K562 (cell line): ENCODE results near the gene MAU2. TPM values are rescaled to one million over a fixed set of nuclear protein-coding genes. Genes with fewer than 3 reads are reported as not detected.

ENCODE experiments used
- ELF2 ChIP-seq: fragments of 250-450 bp; sonication (Bioruptor Pico); IDR thresholded peaks from 2 replicates; pipeline ENCODE4 v1.5.0; 2021; ENCODE audit warnings: mild to moderate bottlenecking
- GABPB1 ChIP-seq: sonication (generic); formaldehyde crosslinking; IDR thresholded peaks from 2 replicates; pipeline ENCODE4 v1.8.0; 2022; ENCODE audit warnings: mild to moderate bottlenecking, missing genetic modification reagents
- HDAC1 ChIP-seq, 2 experiments: fragments of 450-650 bp; IDR thresholded peaks; 2 replicates each; pipeline ENCODE4 v1.6.1; 2016 to 2017; ENCODE audit warnings: inconsistent platforms in 1 of 2, mild to moderate bottlenecking in 1 of 2, moderate library complexity in 1 of 2
- HNRNPUL1 ChIP-seq: fragments of 200-400 bp; formaldehyde crosslinking; IDR thresholded peaks from 2 replicates; pipeline ENCODE4 v1.6.1; 2017; ENCODE audit warnings: low read length
- KDM5B ChIP-seq: fragments of 200-600 bp; sonication (generic); IDR thresholded peaks from 2 replicates; pipeline ENCODE4 v1.6.1; 2012; ENCODE audit warnings: low read depth, mild to moderate bottlenecking, moderate library complexity, low read length, control low read depth, inconsistent platforms; ENCODE audit not compliant: insufficient replicate concordance
- KLF13 ChIP-seq: fragments of 450-650 bp; IDR thresholded peaks from 2 replicates; pipeline ENCODE4 v1.6.1; 2016; ENCODE audit warnings: missing genetic modification characterization, low read depth, mild to moderate bottlenecking, missing compliant biosample characterization, moderate library complexity, borderline replicate concordance
- L3MBTL2 ChIP-seq: fragments of 450-650 bp; IDR thresholded peaks from 2 replicates; pipeline ENCODE4 v1.6.1; 2016; ENCODE audit warnings: mild to moderate bottlenecking, moderate library complexity
- MEIS2 ChIP-seq: fragments of 450-650 bp; IDR thresholded peaks from 2 replicates; pipeline ENCODE4 v1.6.1; 2014; ENCODE audit warnings: mild to moderate bottlenecking; ENCODE audit not compliant: partially characterized antibody
- MTA2 ChIP-seq: fragments of 450-650 bp; IDR thresholded peaks from 2 replicates; pipeline ENCODE4 v1.6.1; 2016; ENCODE audit warnings: low read depth
- MYNN ChIP-seq, 2 experiments: sonication (generic); formaldehyde crosslinking in 1 of 2; IDR thresholded peaks; 2 replicates each; pipeline versions ENCODE4 v1.5.0 to v1.6.1; 2016 to 2020; ENCODE audit warnings: antibody characterized with exemption in 1 of 2, missing genetic modification reagents in 1 of 2
- NONO ChIP-seq, 2 experiments: fragments of 200-400 bp in 1 of 2; fragments of 450-650 bp in 1 of 2; formaldehyde crosslinking in 1 of 2; IDR thresholded peaks; 2 replicates each; pipeline ENCODE4 v1.6.1; 2017; ENCODE audit warnings: low read depth in 2 of 2, mild to moderate bottlenecking in 2 of 2, moderate library complexity in 2 of 2, low read length in 1 of 2
- NR4A1 ChIP-seq, 2 experiments: fragments of 250-450 bp in 1 of 2; fragments of 450-650 bp in 1 of 2; sonication (Bioruptor Pico) in 1 of 2; IDR thresholded peaks; 2 replicates each; pipeline versions ENCODE4 v1.4.0 to v1.6.1; 2016 to 2020; ENCODE audit warnings: mild to moderate bottlenecking in 2 of 2, missing compliant biosample characterization in 1 of 2, missing genetic modification characterization in 1 of 2, moderate library complexity in 1 of 2
- RB1 ChIP-seq: fragments of 450-650 bp; IDR thresholded peaks from 2 replicates; pipeline ENCODE4 v1.6.1; 2017; ENCODE audit warnings: low read depth, mild to moderate bottlenecking
- RCOR1 ChIP-seq, 2 experiments: IDR thresholded peaks; 2 replicates each; pipeline ENCODE4 v1.6.1; 2012; ENCODE audit warnings: low read depth in 2 of 2, low read length in 2 of 2, borderline replicate concordance in 1 of 2, improper control_type of control experiment in 1 of 2
- SMARCA4 ChIP-seq: fragments of 450-650 bp; IDR thresholded peaks from 2 replicates; pipeline ENCODE4 v1.6.1; 2016
- TCF7 ChIP-seq: sonication (generic); IDR thresholded peaks from 2 replicates; pipeline ENCODE4 v1.6.1; 2016; ENCODE audit warnings: antibody characterized with exemption, borderline replicate concordance
- ZEB2 ChIP-seq: fragments of 450-650 bp; IDR thresholded peaks from 2 replicates; pipeline ENCODE4 v1.6.1; 2016
- ZNF24 ChIP-seq: fragments of 450-650 bp; IDR thresholded peaks from 2 replicates; pipeline ENCODE4 v1.6.1; 2016
- ZNF324 ChIP-seq: fragments of 250-450 bp; sonication (Bioruptor Pico); IDR thresholded peaks from 2 replicates; pipeline ENCODE4 v1.4.0; 2020; ENCODE audit warnings: mild to moderate bottlenecking
- ZNF695 ChIP-seq: fragments of 450-650 bp; formaldehyde crosslinking; IDR thresholded peaks from 2 replicates; pipeline ENCODE4 v1.4.0; 2020; ENCODE audit warnings: mild to moderate bottlenecking, moderate library complexity
- polyA plus RNA-seq, 8 experiments: library from polyadenylated mRNA; depleted of rRNA in 4 of 8; stranded (reverse) in 5 of 8; unstranded in 3 of 8; fragments of >200 nt; fragmentation: Nextera tagmentation in 2 of 8; fragmentation: Illumina TruSeq in 1 of 8; extraction: Ambion mirVana in 2 of 8; extraction: Trizol in 1 of 8; gene quantifications; 2 replicates each; pipeline versions ENCODE4 v1.2.1 to v1.2.3, GENCODE V29; 2011 to 2014; ENCODE audit warnings: inconsistent platforms in 1 of 8, missing spikeins in 1 of 8
- total RNA-seq, 7 experiments: library from RNA; depleted of rRNA in 6 of 7; stranded (reverse); fragments of >200 nt in 6 of 7; fragmentation: Illumina TruSeq in 2 of 7; extraction: Trizol in 2 of 7; gene quantifications; 2 replicates each; pipeline versions ENCODE4 v1.2.1 to v1.2.3, GENCODE V29; 2011 to 2021; ENCODE audit warnings: low replicate concordance in 1 of 7
- TF ChIP-seq, protein P1 (sequence below): fragments of 450-650 bp; IDR thresholded peaks from 2 replicates; pipeline ENCODE4 v1.6.1; 2014; ENCODE audit warnings: low read depth, mild to moderate bottlenecking, moderate library complexity, borderline replicate concordance
- TF ChIP-seq, protein P2 (sequence below): sonication (generic); formaldehyde crosslinking; IDR thresholded peaks from 2 replicates; pipeline ENCODE4 v1.8.0; 2022; ENCODE audit warnings: mild to moderate bottlenecking, missing genetic modification reagents
- TF ChIP-seq, protein P3 (sequence below): fragments of 450-650 bp; formaldehyde crosslinking; IDR thresholded peaks from 2 replicates; pipeline ENCODE4 v1.4.0; 2020; ENCODE audit warnings: mild to moderate bottlenecking, moderate library complexity

Gene MAU2
- total and polyA plus RNA-seq, 9 of the 15 experiments (the other 6 are each of a cell fraction or from before 2014, with no cell fraction given), result 1.2 to 48.1 (median 19.4) TPM

DNA sequence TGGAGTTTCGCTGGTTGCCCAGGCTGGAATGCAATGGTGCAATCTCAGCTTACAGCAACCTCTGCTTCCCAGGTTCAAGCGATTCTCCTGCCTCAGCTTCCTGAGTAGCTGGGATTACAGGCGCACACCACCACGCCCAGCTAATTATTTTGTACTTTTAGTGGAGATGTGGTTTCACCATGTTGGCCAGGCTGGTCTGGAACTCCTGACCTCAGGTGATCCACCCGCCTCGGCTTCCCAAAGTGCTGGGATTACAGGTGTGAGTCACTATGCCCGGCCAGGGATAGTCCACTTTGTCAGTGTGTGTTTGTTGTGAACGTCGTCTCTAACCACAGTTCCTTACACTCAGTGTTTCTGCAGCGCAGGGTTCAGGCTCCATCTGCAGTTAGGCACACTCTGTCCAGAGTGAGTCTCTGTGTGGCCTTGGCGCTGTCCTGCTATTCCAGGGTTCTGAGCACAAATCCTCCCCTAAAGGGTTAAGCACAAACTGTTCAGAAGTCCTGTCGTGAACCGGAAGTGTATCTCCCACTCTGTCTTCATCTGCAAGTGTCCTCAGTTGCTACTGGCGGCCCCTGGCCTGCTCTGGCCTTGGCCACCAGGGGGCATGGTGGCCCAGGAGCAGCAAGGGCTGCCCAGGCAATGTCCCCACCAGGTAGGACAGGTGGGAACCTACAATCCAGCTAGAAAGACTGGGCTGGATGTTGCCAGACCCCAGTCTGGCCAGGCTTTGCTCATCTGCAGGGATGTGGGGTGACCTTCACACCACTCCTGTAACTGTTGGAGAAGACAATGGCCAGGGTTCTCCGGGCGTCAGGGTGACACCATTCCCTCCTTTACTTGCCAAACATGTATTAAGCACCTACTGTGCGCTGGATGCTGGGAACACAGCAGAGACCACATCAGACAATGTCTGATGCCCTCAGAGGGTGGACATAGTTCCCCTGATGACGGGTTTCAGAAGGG lies 46.1 kb downstream of the MAU2 start (continued):
- TF ChIP-seq ZEB2, result peak; percentile 93; the same call in 1 of the 2 replicates
- TF ChIP-seq, protein P1, sequence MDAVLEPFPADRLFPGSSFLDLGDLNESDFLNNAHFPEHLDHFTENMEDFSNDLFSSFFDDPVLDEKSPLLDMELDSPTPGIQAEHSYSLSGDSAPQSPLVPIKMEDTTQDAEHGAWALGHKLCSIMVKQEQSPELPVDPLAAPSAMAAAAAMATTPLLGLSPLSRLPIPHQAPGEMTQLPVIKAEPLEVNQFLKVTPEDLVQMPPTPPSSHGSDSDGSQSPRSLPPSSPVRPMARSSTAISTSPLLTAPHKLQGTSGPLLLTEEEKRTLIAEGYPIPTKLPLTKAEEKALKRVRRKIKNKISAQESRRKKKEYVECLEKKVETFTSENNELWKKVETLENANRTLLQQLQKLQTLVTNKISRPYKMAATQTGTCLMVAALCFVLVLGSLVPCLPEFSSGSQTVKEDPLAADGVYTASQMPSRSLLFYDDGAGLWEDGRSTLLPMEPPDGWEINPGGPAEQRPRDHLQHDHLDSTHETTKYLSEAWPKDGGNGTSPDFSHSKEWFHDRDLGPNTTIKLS, result 0 out of 2 replicates have a peak, but pooled peaks have one; percentile 50
- TF ChIP-seq MEIS2, result peak; percentile 44
- TF ChIP-seq ELF2, result no peak
- TF ChIP-seq ZNF24, result peak; percentile 62; the same call in 1 of the 2 replicates
- 0 out of 4 replicates have a peak, but pooled peaks of 1 of the 2 experiments have one; percentile 52 for TF ChIP-seq HDAC1 (IDR thresholded peaks at IDR 0.05)
- TF ChIP-seq ZNF695 (CRISPR knock-in tag), result no peak
- TF ChIP-seq NONO (IDR thresholded peaks at IDR 0.05; ENCODE audit: low read depth in 2 of 2, low read length in 1 of 2), result 0 out of 4 replicates have a peak, but pooled peaks of 1 of the 2 experiments have one; percentile 29
- TF ChIP-seq, protein P2, sequence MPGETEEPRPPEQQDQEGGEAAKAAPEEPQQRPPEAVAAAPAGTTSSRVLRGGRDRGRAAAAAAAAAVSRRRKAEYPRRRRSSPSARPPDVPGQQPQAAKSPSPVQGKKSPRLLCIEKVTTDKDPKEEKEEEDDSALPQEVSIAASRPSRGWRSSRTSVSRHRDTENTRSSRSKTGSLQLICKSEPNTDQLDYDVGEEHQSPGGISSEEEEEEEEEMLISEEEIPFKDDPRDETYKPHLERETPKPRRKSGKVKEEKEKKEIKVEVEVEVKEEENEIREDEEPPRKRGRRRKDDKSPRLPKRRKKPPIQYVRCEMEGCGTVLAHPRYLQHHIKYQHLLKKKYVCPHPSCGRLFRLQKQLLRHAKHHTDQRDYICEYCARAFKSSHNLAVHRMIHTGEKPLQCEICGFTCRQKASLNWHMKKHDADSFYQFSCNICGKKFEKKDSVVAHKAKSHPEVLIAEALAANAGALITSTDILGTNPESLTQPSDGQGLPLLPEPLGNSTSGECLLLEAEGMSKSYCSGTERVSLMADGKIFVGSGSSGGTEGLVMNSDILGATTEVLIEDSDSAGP (CRISPR knock-in tag), result peak; percentile 37; the same call in 1 of the 2 replicates
- TF ChIP-seq HNRNPUL1, result no peak
- peak; percentile 65 for TF ChIP-seq MTA2
- peak; percentile 68; the same call in 1 of the 2 replicates for TF ChIP-seq MYNN (IDR thresholded peaks at IDR 0.05)
- no peak for TF ChIP-seq MYNN (CRISPR knock-in tag; IDR thresholded peaks at IDR 0.05)
- peak; percentile 59 for TF ChIP-seq KDM5B
- TF ChIP-seq RB1, result peak; percentile 76
- TF ChIP-seq L3MBTL2, result peak; percentile 50; the same call in 1 of the 2 replicates
- no peak for TF ChIP-seq NR4A1 (CRISPR knock-in tag; IDR thresholded peaks at IDR 0.05)
- TF ChIP-seq NR4A1 (tag; IDR thresholded peaks at IDR 0.05), result peak; percentile 78
- 0 out of 2 replicates have a peak, but pooled peaks have one; percentile 43 for TF ChIP-seq SMARCA4
- TF ChIP-seq KLF13, result 0 out of 2 replicates have a peak, but pooled peaks have one; percentile 49
- peak in 1 of 2 experiments; percentile 56; a peak in 1 of 4 replicates for TF ChIP-seq RCOR1 (IDR thresholded peaks at IDR 0.05; ENCODE audit: borderline replicate concordance in 1 of 2, low read depth in 2 of 2, low read length in 2 of 2)
- TF ChIP-seq TCF7, result 0 out of 2 replicates have a peak, but pooled peaks have one; percentile 10
- TF ChIP-seq ZNF324, result 0 out of 2 replicates have a peak, but pooled peaks have one; percentile 25
- TF ChIP-seq, protein P3, sequence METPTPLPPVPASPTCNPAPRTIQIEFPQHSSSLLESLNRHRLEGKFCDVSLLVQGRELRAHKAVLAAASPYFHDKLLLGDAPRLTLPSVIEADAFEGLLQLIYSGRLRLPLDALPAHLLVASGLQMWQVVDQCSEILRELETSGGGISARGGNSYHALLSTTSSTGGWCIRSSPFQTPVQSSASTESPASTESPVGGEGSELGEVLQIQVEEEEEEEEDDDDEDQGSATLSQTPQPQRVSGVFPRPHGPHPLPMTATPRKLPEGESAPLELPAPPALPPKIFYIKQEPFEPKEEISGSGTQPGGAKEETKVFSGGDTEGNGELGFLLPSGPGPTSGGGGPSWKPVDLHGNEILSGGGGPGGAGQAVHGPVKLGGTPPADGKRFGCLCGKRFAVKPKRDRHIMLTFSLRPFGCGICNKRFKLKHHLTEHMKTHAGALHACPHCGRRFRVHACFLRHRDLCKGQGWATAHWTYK, result peak; percentile 71; the same call in 1 of the 2 replicates
- TF ChIP-seq GABPB1 (CRISPR knock-in tag), result peak; percentile 96
